Caco-2 (cell line): ENCODE results near the gene ZBTB8B. TPM values are rescaled to one million over a fixed set of nuclear protein-coding genes. Genes with fewer than 3 reads are reported as not detected.
"Not testable (repeated sequence)": the region's sequence is repeated elsewhere in the genome, so short reads cannot be mapped to it uniquely, and the experiment has no call there.

Source experiments
- BruUV-seq: library from RNA; stranded (reverse); fragments of 400-500 nt; replicated peaks from 2 replicates; lab custom pipeline; 2021; lab: Mats Ljungman, UMichigan
- CTCF ChIA-PET: fragments of 300-600 bp; sonication (Branson Sonifier 250); formaldehyde crosslinking; loops from one replicate; lab custom pipeline; 2022; ENCODE audit warnings: antibody characterized with exemption; lab: Charles Lee
- POLR2A ChIA-PET: fragments of 300-600 bp; sonication (Branson Sonifier 250); formaldehyde crosslinking; loops from one replicate; lab custom pipeline; 2022; ENCODE audit warnings: antibody characterized with exemption; lab: Charles Lee
- DNase-seq, 2 experiments: peaks; one replicate each; pipeline versions ENCODE4 v3.0.0 to v3.0.0-alpha.2; 2020 to 2022
- H3K27me3 ChIP-seq: replicated peaks from 2 replicates; pipeline ENCODE4 v1.6.0; 2011; ENCODE audit warnings: low read length; ENCODE audit not compliant: control insufficient read depth, insufficient read depth
- H3K36me3 ChIP-seq: 2 replicates; pipeline ENCODE4 v1.5.1; 2011; ENCODE audit warnings: low read length; ENCODE audit not compliant: control insufficient read depth, insufficient read depth
- H3K4me1 ChIP-seq: fragments of 250-450 bp; sonication (Bioruptor Pico); 2 replicates; pipeline ENCODE4 v1.5.1; 2020; ENCODE audit warnings: mild to moderate bottlenecking
- H3K4me3 ChIP-seq: 2 replicates; pipeline ENCODE4 v1.5.1; 2011; ENCODE audit warnings: low read depth, mild to moderate bottlenecking, control low read depth, low read length
- H3K9me3 ChIP-seq: fragments of 250-450 bp; sonication (Bioruptor Pico); 2 replicates; pipeline ENCODE4 v1.5.1; 2020; ENCODE audit warnings: mild to moderate bottlenecking, moderate library complexity
- H3K27ac Mint-ChIP-seq: one replicate; pipeline ENCODE4 v1.8.0; 2022; ENCODE audit warnings: mixed read lengths; ENCODE audit not compliant: unreplicated experiment
- H3K27me3 Mint-ChIP-seq: one replicate; pipeline ENCODE4 v1.8.0; 2022; ENCODE audit warnings: mixed read lengths; ENCODE audit not compliant: insufficient read depth, unreplicated experiment
- H3K36me3 Mint-ChIP-seq: one replicate; pipeline ENCODE4 v1.8.0; 2022; ENCODE audit warnings: mild to moderate bottlenecking, mixed read lengths; ENCODE audit not compliant: insufficient read depth, unreplicated experiment
- H3K4me1 Mint-ChIP-seq: one replicate; pipeline ENCODE4 v1.8.0; 2022; ENCODE audit warnings: low read depth, mixed read lengths; ENCODE audit not compliant: unreplicated experiment
- H3K4me3 Mint-ChIP-seq: one replicate; pipeline ENCODE4 v1.8.0; 2022; ENCODE audit warnings: mild to moderate bottlenecking, moderate library complexity, mixed read lengths; ENCODE audit not compliant: unreplicated experiment
- H3K9me3 Mint-ChIP-seq: one replicate; pipeline ENCODE4 v1.8.0; 2022; ENCODE audit warnings: mixed read lengths; ENCODE audit not compliant: unreplicated experiment
- CTCF ChIP-seq, 2 experiments: fragments of 200-600 bp in 1 of 2; IDR thresholded peaks; 1 replicate in 1 of 2; 2 replicates in 1 of 2; pipeline versions ENCODE4 v1.5.1 to v1.8.0; 2011 to 2022; ENCODE audit warnings: antibody characterized with exemption in 1 of 2, control low read depth in 1 of 2, inconsistent platforms in 1 of 2, low read depth in 1 of 2, low read length in 1 of 2, mild to moderate bottlenecking in 1 of 2, moderate library complexity in 1 of 2; ENCODE audit not compliant: insufficient read depth in 1 of 2, severe bottlenecking in 1 of 2, unreplicated experiment in 1 of 2
- intact Hi-C: fragments of 100-400 bp; cut with micrococcal nuclease; formaldehyde crosslinking; loops from one replicate; pipeline ENCODE4 v1.10.0; 2022; ENCODE audit not compliant: unreplicated experiment
- total RNA-seq: library from RNA; stranded (reverse); gene quantifications from 2 replicates; pipeline ENCODE4 v1.2.3, GENCODE V29; 2022

ZBTB8B gene
- total RNA-seq, 1 experiment from 2014 or later: not detected

- intact Hi-C loops: no loop called here
- H3K27me3 Mint-ChIP-seq: no peaks in the 10 kb centered on the region
- Histone ChIP-seq H3K27me3 (no peaks in the 10 kb centered on the region), H3K4me1 (no peaks in the 10 kb centered on the region), H3K4me3 (no peak overlapping the region), H3K36me3 (no peaks in the 10 kb centered on the region), H3K9me3 (no peaks in the 10 kb centered on the region)
- no TSS peak for BruUV-seq
- H3K4me3 Mint-ChIP-seq: no peak overlapping the region
- no peak for TF ChIP-seq CTCF (IDR thresholded peaks at IDR 0.05; ENCODE audit: insufficient read depth in 1 of 2, low read depth in 1 of 2, low read length in 1 of 2, severe bottlenecking in 1 of 2, unreplicated experiment in 1 of 2)
- H3K36me3 Mint-ChIP-seq: no peaks in the 10 kb centered on the region
- ChIA-PET CTCF (interaction anchor here (1.1 kb wide), 1 partner anchor 49 kb away, joined by 9 read pairs; no protein-coding TSS in a partner anchor), POLR2A (no interaction called here)
- H3K27ac Mint-ChIP-seq: no peak overlapping the region
- no peaks in the 10 kb centered on the region for H3K4me1 Mint-ChIP-seq
- DNase-seq: no peak
- no peaks in the 10 kb centered on the region for H3K9me3 Mint-ChIP-seq
Measured at GRCh38 chr1:32471695-32472362, 7.0 kb downstream of the ZBTB8B start.

- intact Hi-C loops, H3K27ac Mint-ChIP-seq, H3K4me3 ChIP-seq, H3K27me3 ChIP-seq, H3K4me1 ChIP-seq, H3K9me3 Mint-ChIP-seq, H3K36me3 ChIP-seq, DNase-seq, POLR2A ChIA-PET, H3K4me1 Mint-ChIP-seq, H3K4me3 Mint-ChIP-seq, H3K27me3 Mint-ChIP-seq, BruUV-seq, H3K36me3 Mint-ChIP-seq, H3K9me3 ChIP-seq: not testable (repeated sequence)
- CTCF ChIA-PET: interaction anchor here (0.6 kb wide), 1 partner anchor 25 kb away, joined by 3 read pairs; no protein-coding TSS in a partner anchor
Measured at GRCh38 chr1:32472966-32473365, 8.1 kb downstream of the ZBTB8B start.

- intact Hi-C loops: no loop called here
- Mint-ChIP-seq H3K4me3 (no peak overlapping the region), H3K4me1 (no peaks in the 10 kb centered on the region), H3K27me3 (no peaks in the 10 kb centered on the region), H3K36me3 (no peaks in the 10 kb centered on the region), H3K27ac (no peak overlapping the region), H3K9me3 (no peaks in the 10 kb centered on the region)
- CTCF ChIA-PET: no interaction called here
- Histone ChIP-seq H3K9me3 (no peaks in the 10 kb centered on the region), H3K4me1 (no peaks in the 10 kb centered on the region), H3K36me3 (no peaks in the 10 kb centered on the region), H3K27me3 (no peaks in the 10 kb centered on the region), H3K4me3 (no peak overlapping the region)
- TF ChIP-seq CTCF (IDR thresholded peaks at IDR 0.05; ENCODE audit: insufficient read depth in 1 of 2, low read depth in 1 of 2, low read length in 1 of 2, severe bottlenecking in 1 of 2, unreplicated experiment in 1 of 2): no peak
- DNase-seq: peak; percentile 21 to 37
- POLR2A ChIA-PET: no interaction called here
- no TSS peak for BruUV-seq
Measured at GRCh38 chr1:32474954-32475353, 10.1 kb downstream of the ZBTB8B start.
